Measurements from ENCODE around the gene PLA2G6. TPM values are rescaled to one million over a fixed set of nuclear protein-coding genes. Genes with fewer than 3 reads are reported as not detected.
"Not testable (repeated sequence)": the region's sequence is repeated elsewhere in the genome, so short reads cannot be mapped to it uniquely, and the experiment has no call there.

Gene PLA2G6
- polyA plus RNA-seq, 1 donor: 71.1 TPM

- no peaks in the 10 kb centered on the region for H3K9me3 ChIP-seq (ENCODE audit: control insufficient read depth, low read depth, low read length)
- H3K27me3 ChIP-seq (ENCODE audit: control insufficient read depth, insufficient read depth, low read length): no peaks in the 10 kb centered on the region
- H3K4me1 ChIP-seq (ENCODE audit: control insufficient read depth, insufficient read depth, low read length): peaks cover 47% of the 10 kb centered on the region
- WGBS (ENCODE audit: insufficient coverage, low lambda C conversion rate): 20% methylated on average over 1 of the region's 13 CpGs
- H3K4me3 ChIP-seq (ENCODE audit: low read length): no peak overlapping the region
- peaks cover 16% of the 10 kb centered on the region for H3K36me3 ChIP-seq (ENCODE audit: control insufficient read depth, insufficient read depth, low read length)
- peak overlapping the region; percentile 96 for H3K27ac ChIP-seq (ENCODE audit: low read length)
- no peak for DNase-seq
These were observed 15.6 kb downstream of the PLA2G6 start for GRCh38 chr22:38165922-38166593.

DNA sequence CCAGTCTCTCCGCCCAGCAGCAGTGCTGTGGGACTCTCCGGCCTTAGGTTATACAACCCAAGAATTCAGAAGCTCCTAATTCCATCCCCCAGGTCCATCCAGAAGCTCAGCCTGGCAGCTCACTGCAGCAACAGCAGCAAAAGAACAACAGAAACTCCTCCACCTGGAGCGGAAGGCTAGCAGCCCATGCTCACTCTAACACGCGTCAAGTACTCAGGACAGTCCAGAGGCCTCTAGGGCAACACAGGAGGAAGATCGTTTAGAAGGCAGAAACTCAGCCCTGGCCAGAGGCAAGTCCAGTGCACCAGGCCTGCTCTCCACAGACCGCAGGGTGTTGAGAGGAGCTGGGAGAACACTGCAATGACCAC, 17.1 kb downstream of the PLA2G6 start:
- no peak overlapping the region for H3K4me3 ChIP-seq (ENCODE audit: low read length)
- H3K9me3 ChIP-seq (ENCODE audit: control insufficient read depth, low read depth, low read length): no peaks in the 10 kb centered on the region
- H3K36me3 ChIP-seq (ENCODE audit: control insufficient read depth, insufficient read depth, low read length): peaks cover 16% of the 10 kb centered on the region
- H3K27me3 ChIP-seq (ENCODE audit: control insufficient read depth, insufficient read depth, low read length): no peaks in the 10 kb centered on the region
- WGBS (ENCODE audit: insufficient coverage, low lambda C conversion rate): no CpG with 5 or more reads among the region's 7 CpGs
- peak overlapping the region; percentile 96 for H3K27ac ChIP-seq (ENCODE audit: low read length)
- no peak for DNase-seq
- peaks cover 47% of the 10 kb centered on the region for H3K4me1 ChIP-seq (ENCODE audit: control insufficient read depth, insufficient read depth, low read length)

DNA sequence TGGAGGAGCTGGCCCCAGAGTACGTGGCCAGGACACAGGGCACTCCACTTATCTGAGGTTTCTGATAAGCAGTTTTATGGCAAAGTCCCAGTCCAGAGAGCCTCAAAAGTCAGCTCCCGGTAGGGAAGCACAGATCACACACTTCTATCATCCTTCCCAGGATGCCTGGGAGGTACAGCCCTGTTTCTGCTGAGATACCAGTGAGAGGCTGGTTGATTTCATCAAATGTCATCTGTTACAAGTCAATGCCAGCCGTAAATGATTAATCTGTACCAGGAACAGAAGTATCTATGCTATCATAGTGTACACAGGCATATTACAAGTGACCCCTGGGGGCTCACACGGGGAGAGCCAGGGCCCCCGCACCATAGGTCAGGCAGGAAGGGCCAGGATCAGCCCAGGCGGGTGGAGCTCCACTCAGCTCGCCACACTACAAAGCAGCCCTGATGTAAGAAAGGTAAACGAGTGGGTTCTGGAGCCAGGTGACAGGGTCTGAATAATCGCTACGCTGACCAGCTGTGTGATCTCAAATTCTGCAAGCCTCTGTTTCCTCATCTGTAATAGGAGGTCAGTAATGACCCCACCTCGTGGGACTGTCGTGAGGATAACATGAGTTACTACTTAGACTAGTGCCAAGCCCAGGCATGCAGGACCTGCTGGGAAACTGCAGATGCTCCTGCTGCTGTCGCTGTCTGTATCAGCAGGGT, 17.6 kb downstream of the PLA2G6 start:
- H3K4me3 ChIP-seq (ENCODE audit: low read length): no peak overlapping the region
- peak; percentile 90 to 97 for DNase-seq
- peak overlapping the region; percentile 96 for H3K27ac ChIP-seq (ENCODE audit: low read length)
- peaks cover 14% of the 10 kb centered on the region for H3K36me3 ChIP-seq (ENCODE audit: control insufficient read depth, insufficient read depth, low read length)
- no peaks in the 10 kb centered on the region for H3K9me3 ChIP-seq (ENCODE audit: control insufficient read depth, low read depth, low read length)
- H3K4me1 ChIP-seq (ENCODE audit: control insufficient read depth, insufficient read depth, low read length): peaks cover 47% of the 10 kb centered on the region
- no peaks in the 10 kb centered on the region for H3K27me3 ChIP-seq (ENCODE audit: control insufficient read depth, insufficient read depth, low read length)
- no CpG with 5 or more reads among the region's 13 CpGs for WGBS (ENCODE audit: insufficient coverage, low lambda C conversion rate)

GRCh38 chr22:38162881-38163843, 18.5 kb downstream of the PLA2G6 start:
- Histone ChIP-seq H3K27ac (ENCODE audit: low read length) (peak overlapping the region; percentile 96), H3K36me3 (ENCODE audit: control insufficient read depth, insufficient read depth, low read length) (peaks cover 9% of the 10 kb centered on the region), H3K9me3 (ENCODE audit: control insufficient read depth, low read depth, low read length) (no peaks in the 10 kb centered on the region), H3K4me1 (ENCODE audit: control insufficient read depth, insufficient read depth, low read length) (peaks cover 47% of the 10 kb centered on the region), H3K4me3 (ENCODE audit: low read length) (no peak overlapping the region), H3K27me3 (ENCODE audit: control insufficient read depth, insufficient read depth, low read length) (no peaks in the 10 kb centered on the region)
- whole genome bisulfite sequencing (ENCODE audit: insufficient coverage, low lambda C conversion rate): no CpG with 5 or more reads among the region's 14 CpGs
- DNase-seq: peak in 1 of 2 donors; percentile 42

- Histone ChIP-seq H3K27me3 (ENCODE audit: control insufficient read depth, insufficient read depth, low read length) (no peaks in the 10 kb centered on the region), H3K36me3 (ENCODE audit: control insufficient read depth, insufficient read depth, low read length) (no peaks in the 10 kb centered on the region), H3K27ac (ENCODE audit: low read length) (no peak overlapping the region), H3K4me1 (ENCODE audit: control insufficient read depth, insufficient read depth, low read length) (peaks cover 17% of the 10 kb centered on the region), H3K4me3 (ENCODE audit: low read length) (no peak overlapping the region), H3K9me3 (ENCODE audit: control insufficient read depth, low read depth, low read length) (no peaks in the 10 kb centered on the region)
- WGBS (ENCODE audit: insufficient coverage, low lambda C conversion rate): no CpG with 5 or more reads among the region's 1 CpG
- no peak for DNase-seq
These were observed 25.9 kb downstream of the PLA2G6 start for GRCh38 chr22:38155703-38156102.

GRCh38 chr22:38154563-38154915, 27.1 kb downstream of the PLA2G6 start:
- not testable (repeated sequence) for H3K9me3 ChIP-seq (ENCODE audit: control insufficient read depth, low read depth, low read length); H3K4me3 ChIP-seq (ENCODE audit: low read length); DNase-seq; H3K27me3 ChIP-seq (ENCODE audit: control insufficient read depth, insufficient read depth, low read length); H3K36me3 ChIP-seq (ENCODE audit: control insufficient read depth, insufficient read depth, low read length)
- H3K27ac ChIP-seq (ENCODE audit: low read length): peak overlapping the region; percentile 90
- 57% methylated on average over 1 of the region's 1 CpG for WGBS (ENCODE audit: insufficient coverage, low lambda C conversion rate)
- peaks cover 17% of the 10 kb centered on the region for H3K4me1 ChIP-seq (ENCODE audit: control insufficient read depth, insufficient read depth, low read length)

- Histone ChIP-seq H3K4me3 (ENCODE audit: low read length) (no peak overlapping the region), H3K27ac (ENCODE audit: low read length) (peak overlapping the region; percentile 90), H3K4me1 (ENCODE audit: control insufficient read depth, insufficient read depth, low read length) (peaks cover 17% of the 10 kb centered on the region), H3K9me3 (ENCODE audit: control insufficient read depth, low read depth, low read length) (no peaks in the 10 kb centered on the region), H3K36me3 (ENCODE audit: control insufficient read depth, insufficient read depth, low read length) (no peaks in the 10 kb centered on the region), H3K27me3 (ENCODE audit: control insufficient read depth, insufficient read depth, low read length) (no peaks in the 10 kb centered on the region)
- peak; percentile 87 to 90 for DNase-seq
- WGBS (ENCODE audit: insufficient coverage, low lambda C conversion rate): no CpG with 5 or more reads among the region's 4 CpGs
These were observed 27.6 kb downstream of the PLA2G6 start for GRCh38 chr22:38153821-38154562.

DNA sequence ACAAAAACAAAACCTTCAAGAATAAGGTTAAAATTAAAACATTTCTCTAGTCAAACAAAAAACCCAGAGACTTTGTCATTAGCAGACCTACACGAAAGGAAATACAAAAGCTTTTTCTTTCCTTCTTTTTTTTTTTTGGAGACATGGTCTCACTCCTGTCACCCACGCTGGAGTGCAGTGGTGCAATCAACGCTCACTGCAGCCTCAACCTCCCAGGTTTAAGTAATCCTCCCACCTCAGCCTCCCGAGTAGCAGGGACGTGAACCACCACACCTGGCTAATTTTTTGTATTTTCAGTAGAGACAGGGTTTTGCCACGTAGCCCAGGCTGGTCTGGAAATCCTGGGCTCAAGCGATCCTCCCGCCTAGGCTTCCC, 30.5 kb downstream of the PLA2G6 start:
- H3K9me3 ChIP-seq (ENCODE audit: control insufficient read depth, low read depth, low read length): no peaks in the 10 kb centered on the region
- no peak overlapping the region for H3K4me3 ChIP-seq (ENCODE audit: low read length)
- no peaks in the 10 kb centered on the region for H3K36me3 ChIP-seq (ENCODE audit: control insufficient read depth, insufficient read depth, low read length)
- H3K4me1 ChIP-seq (ENCODE audit: control insufficient read depth, insufficient read depth, low read length): peaks cover 17% of the 10 kb centered on the region
- DNase-seq: no peak
- 100% methylated on average over 2 of the region's 8 CpGs for WGBS (ENCODE audit: insufficient coverage, low lambda C conversion rate)
- peak overlapping the region; percentile 63 for H3K27ac ChIP-seq (ENCODE audit: low read length)
- H3K27me3 ChIP-seq (ENCODE audit: control insufficient read depth, insufficient read depth, low read length): no peaks in the 10 kb centered on the region

DNA sequence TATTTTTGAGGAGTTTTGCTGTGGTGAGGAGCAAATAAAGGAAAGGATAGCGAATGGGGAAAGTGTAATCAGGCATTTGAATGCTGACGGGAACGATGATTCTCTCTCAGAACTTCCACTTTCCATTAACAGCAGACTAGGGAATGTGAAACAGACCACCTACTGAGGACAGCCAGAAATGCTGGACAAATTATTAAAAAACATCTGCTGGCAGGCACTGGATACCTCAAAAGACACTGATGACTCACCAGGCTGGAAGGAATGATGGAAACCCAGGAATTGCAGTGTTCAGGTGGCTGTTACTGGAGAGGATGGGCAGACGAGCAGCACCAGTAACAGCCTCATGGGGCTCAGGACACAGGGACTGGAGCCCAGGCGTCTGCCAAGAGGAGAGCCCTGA, 33.4 kb downstream of the PLA2G6 start:
- DNase-seq: no peak
- Histone ChIP-seq H3K27me3 (ENCODE audit: control insufficient read depth, insufficient read depth, low read length) (no peaks in the 10 kb centered on the region), H3K36me3 (ENCODE audit: control insufficient read depth, insufficient read depth, low read length) (peaks cover 8% of the 10 kb centered on the region), H3K9me3 (ENCODE audit: control insufficient read depth, low read depth, low read length) (no peaks in the 10 kb centered on the region), H3K4me1 (ENCODE audit: control insufficient read depth, insufficient read depth, low read length) (peaks cover 6% of the 10 kb centered on the region), H3K4me3 (ENCODE audit: low read length) (no peak overlapping the region), H3K27ac (ENCODE audit: low read length) (no peak overlapping the region)
- WGBS (ENCODE audit: insufficient coverage, low lambda C conversion rate): 92% methylated on average over 2 of the region's 5 CpGs

DNA sequence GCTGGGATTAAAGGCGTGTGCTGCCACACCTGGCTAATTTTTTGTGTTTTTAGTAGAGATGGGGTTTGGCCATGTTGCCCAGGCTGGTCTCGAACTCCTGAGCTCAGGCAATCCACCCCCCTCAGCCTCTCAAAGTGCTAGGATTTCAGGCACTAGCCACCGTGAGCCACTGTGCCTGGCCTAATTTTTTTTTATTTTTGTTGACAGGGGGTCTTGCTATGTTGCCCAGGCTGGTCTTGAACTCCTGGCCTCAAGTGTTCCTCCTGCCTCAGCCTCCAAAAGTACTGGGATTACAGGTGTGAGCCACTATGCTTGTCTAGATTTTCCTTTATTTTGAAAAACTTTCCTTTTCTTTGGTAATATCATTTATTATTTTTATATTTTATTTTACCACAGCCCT, 35.5 kb downstream of the PLA2G6 start:
- H3K27ac ChIP-seq (ENCODE audit: low read length): not testable (repeated sequence)

More for the DNA sequence above, 35.5 kb downstream of the PLA2G6 start:
- no CpG with 5 or more reads among the region's 3 CpGs for WGBS (ENCODE audit: insufficient coverage, low lambda C conversion rate)
- H3K27me3 ChIP-seq (ENCODE audit: control insufficient read depth, insufficient read depth, low read length); DNase-seq; H3K4me1 ChIP-seq (ENCODE audit: control insufficient read depth, insufficient read depth, low read length); H3K9me3 ChIP-seq (ENCODE audit: control insufficient read depth, low read depth, low read length); H3K4me3 ChIP-seq (ENCODE audit: low read length): not testable (repeated sequence)
- H3K36me3 ChIP-seq (ENCODE audit: control insufficient read depth, insufficient read depth, low read length): peaks cover 16% of the 10 kb centered on the region
